K562 (cell line): ENCODE results near the gene ZNF143. TPM values are rescaled to one million over a fixed set of nuclear protein-coding genes. Genes with fewer than 3 reads are reported as not detected.
A peak's percentile ranks its signal among the peaks of the same experiment; 100 is the strongest.

Experiments used
- EP400 ChIP-seq: fragments of 450-650 bp; IDR thresholded peaks from 2 replicates; pipeline ENCODE4 v1.6.1; 2017; ENCODE audit warnings: antibody characterized with exemption, mild to moderate bottlenecking, moderate library complexity
- GATAD2A ChIP-seq: fragments of 450-650 bp; IDR thresholded peaks from 2 replicates; pipeline ENCODE4 v1.6.1; 2017
- HCFC1 ChIP-seq: IDR thresholded peaks from 2 replicates; pipeline ENCODE4 v1.6.1; 2012; ENCODE audit warnings: low read depth, low read length, improper control_type of control experiment
- MEF2A ChIP-seq: IDR thresholded peaks from 2 replicates; pipeline ENCODE4 v1.6.1; 2011; ENCODE audit warnings: low read depth, mild to moderate bottlenecking, low read length, moderate library complexity; ENCODE audit not compliant: control insufficient read depth
- PRMT5 ChIP-seq: sonication (generic); formaldehyde crosslinking; IDR thresholded peaks from 2 replicates; pipeline ENCODE4 v1.5.0; 2020; ENCODE audit warnings: missing genetic modification reagents
- REST ChIP-seq, 2 experiments: fragments of 450-650 bp; formaldehyde crosslinking in 1 of 2; IDR thresholded peaks; 2 replicates each; pipeline versions ENCODE4 v1.4.0 to v1.6.1; 2014 to 2020; ENCODE audit warnings: mild to moderate bottlenecking in 2 of 2, borderline replicate concordance in 1 of 2, low read depth in 1 of 2
- SMAD4 ChIP-seq: fragments of 250-450 bp; sonication (Bioruptor Pico); conservative IDR thresholded peaks from 2 replicates; pipeline ENCODE4 v1.8.0; 2021; ENCODE audit warnings: inconsistent platforms, mild to moderate bottlenecking, moderate library complexity
- ZC3H8 ChIP-seq: fragments of 450-650 bp; IDR thresholded peaks from 2 replicates; pipeline ENCODE4 v1.6.1; 2017
- ZEB2 ChIP-seq: fragments of 450-650 bp; IDR thresholded peaks from 2 replicates; pipeline ENCODE4 v1.6.1; 2016
- ZKSCAN1 ChIP-seq: fragments of 150-350 bp; IDR thresholded peaks from 2 replicates; pipeline ENCODE4 v1.6.1; 2016; ENCODE audit warnings: low read depth, low read length
- ZNF408 ChIP-seq: fragments of 250-450 bp; sonication (Bioruptor Pico); IDR thresholded peaks from 2 replicates; pipeline ENCODE4 v1.4.0; 2020; ENCODE audit warnings: low read depth, mild to moderate bottlenecking, moderate library complexity
- ZNF780A ChIP-seq: fragments of 250-450 bp; sonication (Bioruptor Pico); IDR thresholded peaks from 2 replicates; pipeline ENCODE4 v1.5.0; 2021; ENCODE audit warnings: mild to moderate bottlenecking
- polyA plus RNA-seq, 8 experiments: library from polyadenylated mRNA; depleted of rRNA in 4 of 8; stranded (reverse) in 5 of 8; unstranded in 3 of 8; fragments of >200 nt; fragmentation: Nextera tagmentation in 2 of 8; fragmentation: Illumina TruSeq in 1 of 8; extraction: Ambion mirVana in 2 of 8; extraction: Trizol in 1 of 8; gene quantifications; 2 replicates each; pipeline versions ENCODE4 v1.2.1 to v1.2.3, GENCODE V29; 2011 to 2014; ENCODE audit warnings: inconsistent platforms in 1 of 8, missing spikeins in 1 of 8
- total RNA-seq, 7 experiments: library from RNA; depleted of rRNA in 6 of 7; stranded (reverse); fragments of >200 nt in 6 of 7; fragmentation: Illumina TruSeq in 2 of 7; extraction: Trizol in 2 of 7; gene quantifications; 2 replicates each; pipeline versions ENCODE4 v1.2.1 to v1.2.3, GENCODE V29; 2011 to 2021; ENCODE audit warnings: low replicate concordance in 1 of 7
- TF ChIP-seq, protein P1 (sequence below): fragments of 250-450 bp; sonication (Bioruptor Pico); IDR thresholded peaks from 2 replicates; pipeline ENCODE4 v1.5.0; 2020; ENCODE audit warnings: mild to moderate bottlenecking
- TF ChIP-seq, protein P2 (sequence below): fragments of 450-650 bp; IDR thresholded peaks from 2 replicates; pipeline ENCODE4 v1.6.1; 2016; ENCODE audit warnings: mild to moderate bottlenecking

ZNF143 gene
- total and polyA plus RNA-seq, 9 of the 15 experiments (the other 6 are each of a cell fraction or from before 2014, with no cell fraction given) = 18.4 to 58.5 (median 27.1) TPM

GRCh38 chr11:9565822-9566560 lies 105.2 kb downstream of the ZNF143 start (continued):
- TF ChIP-seq ZNF408 (CRISPR knock-in tag) = no peak
- TF ChIP-seq, protein P1, sequence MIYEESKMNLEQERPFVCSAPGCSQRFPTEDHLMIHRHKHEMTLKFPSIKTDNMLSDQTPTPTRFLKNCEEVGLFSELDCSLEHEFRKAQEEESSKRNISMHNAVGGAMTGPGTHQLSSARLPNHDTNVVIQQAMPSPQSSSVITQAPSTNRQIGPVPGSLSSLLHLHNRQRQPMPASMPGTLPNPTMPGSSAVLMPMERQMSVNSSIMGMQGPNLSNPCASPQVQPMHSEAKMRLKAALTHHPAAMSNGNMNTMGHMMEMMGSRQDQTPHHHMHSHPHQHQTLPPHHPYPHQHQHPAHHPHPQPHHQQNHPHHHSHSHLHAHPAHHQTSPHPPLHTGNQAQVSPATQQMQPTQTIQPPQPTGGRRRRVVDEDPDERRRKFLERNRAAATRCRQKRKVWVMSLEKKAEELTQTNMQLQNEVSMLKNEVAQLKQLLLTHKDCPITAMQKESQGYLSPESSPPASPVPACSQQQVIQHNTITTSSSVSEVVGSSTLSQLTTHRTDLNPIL = no peak
- peak; percentile 56 for TF ChIP-seq ZKSCAN1
- peak; percentile 58 for TF ChIP-seq REST (IDR thresholded peaks at IDR 0.05; ENCODE audit: borderline replicate concordance)
- TF ChIP-seq REST (CRISPR knock-in tag; IDR thresholded peaks at IDR 0.05; ENCODE audit: low read depth) = no peak
- TF ChIP-seq GATAD2A = peak; percentile 82; the same call in 1 of the 2 replicates
- peak; percentile 82 for TF ChIP-seq MEF2A
- peak; percentile 86 for TF ChIP-seq EP400
- no peak for TF ChIP-seq ZC3H8
- peak; percentile 31; the same call in 1 of the 2 replicates for TF ChIP-seq HCFC1
- TF ChIP-seq ZNF780A (CRISPR knock-in tag) = no peak
- TF ChIP-seq ZEB2 = peak; percentile 64; the same call in 1 of the 2 replicates
- peak; percentile 96 for TF ChIP-seq SMAD4 (CRISPR knock-in tag)
- TF ChIP-seq, protein P2, sequence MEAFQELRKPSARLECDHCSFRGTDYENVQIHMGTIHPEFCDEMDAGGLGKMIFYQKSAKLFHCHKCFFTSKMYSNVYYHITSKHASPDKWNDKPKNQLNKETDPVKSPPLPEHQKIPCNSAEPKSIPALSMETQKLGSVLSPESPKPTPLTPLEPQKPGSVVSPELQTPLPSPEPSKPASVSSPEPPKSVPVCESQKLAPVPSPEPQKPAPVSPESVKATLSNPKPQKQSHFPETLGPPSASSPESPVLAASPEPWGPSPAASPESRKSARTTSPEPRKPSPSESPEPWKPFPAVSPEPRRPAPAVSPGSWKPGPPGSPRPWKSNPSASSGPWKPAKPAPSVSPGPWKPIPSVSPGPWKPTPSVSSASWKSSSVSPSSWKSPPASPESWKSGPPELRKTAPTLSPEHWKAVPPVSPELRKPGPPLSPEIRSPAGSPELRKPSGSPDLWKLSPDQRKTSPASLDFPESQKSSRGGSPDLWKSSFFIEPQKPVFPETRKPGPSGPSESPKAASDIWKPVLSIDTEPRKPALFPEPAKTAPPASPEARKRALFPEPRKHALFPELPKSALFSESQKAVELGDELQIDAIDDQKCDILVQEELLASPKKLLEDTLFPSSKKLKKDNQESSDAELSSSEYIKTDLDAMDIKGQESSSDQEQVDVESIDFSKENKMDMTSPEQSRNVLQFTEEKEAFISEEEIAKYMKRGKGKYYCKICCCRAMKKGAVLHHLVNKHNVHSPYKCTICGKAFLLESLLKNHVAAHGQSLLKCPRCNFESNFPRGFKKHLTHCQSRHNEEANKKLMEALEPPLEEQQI = 0 out of 2 replicates have a peak, but pooled peaks have one; percentile 63
- no peak for TF ChIP-seq PRMT5
